A549 (cell line): Measurements from ENCODE around the gene CADM1.

ENCODE experiments used
- CEBPB ChIP-seq, 2 experiments: fragments of >200 bp in 1 of 2; sonication (Bioruptor Twin) in 1 of 2; formaldehyde crosslinking in 1 of 2; IDR thresholded peaks; 2 replicates each; pipeline ENCODE4 v1.6.1; 2012 to 2016
- CTCF ChIP-seq: fragments of >200 bp; sonication (Bioruptor Twin); formaldehyde crosslinking; IDR thresholded peaks from 3 replicates; pipeline ENCODE4 v1.5.1; 2016
- ELK1 ChIP-seq: fragments of 150-350 bp; IDR thresholded peaks from 2 replicates; pipeline ENCODE4 v1.6.1; 2014; ENCODE audit warnings: low read depth, mild to moderate bottlenecking, low read length
- EP300 ChIP-seq, 2 experiments: fragments of >200 bp; sonication (Bioruptor Twin); formaldehyde crosslinking; IDR thresholded peaks; 2 replicates in 1 of 2; 3 replicates in 1 of 2; pipeline ENCODE4 v1.6.1; 2016 to 2017
- JUNB ChIP-seq: fragments of >200 bp; sonication (Bioruptor Twin); formaldehyde crosslinking; IDR thresholded peaks from 2 replicates; pipeline ENCODE4 v1.6.1; 2016
- MAFK ChIP-seq: fragments of 450-650 bp; IDR thresholded peaks from 2 replicates; pipeline ENCODE4 v1.6.1; 2014; ENCODE audit not compliant: partially characterized antibody
- POLR2A ChIP-seq: IDR thresholded peaks from 2 replicates; pipeline ENCODE4 v1.6.1; 2012; ENCODE audit warnings: mild to moderate bottlenecking, low read length
- RAD21 ChIP-seq, 2 experiments: fragments of >200 bp in 1 of 2; sonication (Bioruptor Twin) in 1 of 2; formaldehyde crosslinking in 1 of 2; IDR thresholded peaks in 1 of 2; conservative IDR thresholded peaks in 1 of 2; 2 replicates in 1 of 2; 3 replicates in 1 of 2; pipeline ENCODE4 v1.6.1; 2012 to 2018; ENCODE audit warnings: inconsistent platforms in 1 of 2
- RARB ChIP-seq: fragments of 250-450 bp; sonication (Bioruptor Pico); IDR thresholded peaks from 2 replicates; pipeline ENCODE4 v1.8.0; 2021; ENCODE audit warnings: mild to moderate bottlenecking, moderate library complexity
- REST ChIP-seq: fragments of 200-600 bp; sonication (generic); IDR thresholded peaks from 2 replicates; pipeline ENCODE4 v1.6.1; 2016; ENCODE audit warnings: antibody characterized with exemption, mild to moderate bottlenecking, moderate library complexity
- RFX5 ChIP-seq: fragments of 450-650 bp; IDR thresholded peaks from 2 replicates; pipeline ENCODE4 v1.7.1; 2014; ENCODE audit warnings: antibody characterized with exemption, mild to moderate bottlenecking, moderate library complexity

GRCh38 chr11:115241899-115242298, 262.3 kb downstream of the CADM1 start:
- no peak for TF ChIP-seq CEBPB (IDR thresholded peaks at IDR 0.05)
- no peak for TF ChIP-seq RAD21 (conservative IDR thresholded peaks at IDR 0.05 in 1 of 2, IDR thresholded peaks at IDR 0.05 in 1 of 2)
- TF ChIP-seq POLR2A = no peak
- no peak for TF ChIP-seq CTCF
- TF ChIP-seq JUNB = no peak
- TF ChIP-seq RFX5 = no peak
- no peak for TF ChIP-seq EP300 (IDR thresholded peaks at IDR 0.05)
- no peak for TF ChIP-seq REST
- no peak for TF ChIP-seq RARB (CRISPR knock-in tag)
- TF ChIP-seq MAFK = no peak
- TF ChIP-seq ELK1 = no peak
